Esophagus squamous epithelium (tissue), 4 donors: ENCODE results near the gene FAM171A2.
"Not testable (repeated sequence)": the region's sequence is repeated elsewhere in the genome, so short reads cannot be mapped to it uniquely, and the experiment has no call there.

Experiments
- CTCF ChIP-seq, 6 experiments: fragments of 450-650 bp in 4 of 6; fragments of 200-600 bp in 2 of 6; sonication (generic) in 2 of 6; IDR thresholded peaks; one replicate each; pipeline ENCODE4 v1.5.1; 2016 to 2019; ENCODE audit warnings: antibody characterized with exemption in 6 of 6, mild to moderate bottlenecking in 4 of 6, moderate library complexity in 4 of 6
- POLR2A ChIP-seq, 4 donors: fragments of 450-650 bp; IDR thresholded peaks; one replicate each; pipeline ENCODE4 v1.6.1; 2017; ENCODE audit warnings: antibody characterized with exemption in 4 of 4, mild to moderate bottlenecking in 4 of 4, moderate library complexity in 3 of 4

GRCh38 chr17:44394112-44394511 is 30.5 kb upstream of the FAM171A2 start:
- not testable (repeated sequence) for TF ChIP-seq CTCF, POLR2A (IDR thresholded peaks at IDR 0.05)
